ENCODE results near the gene PAX3.

GRCh38 chr2:222178450-222178849 lies 120.3 kb downstream of the PAX3 start:
- TF ChIP-seq CTCF (IDR thresholded peaks at IDR 0.05) (no peak), POLR2A (IDR thresholded peaks at IDR 0.05) (no peak), EP300 (IDR thresholded peaks at IDR 0.05) (no peak), POLR2AphosphoS5 (IDR thresholded peaks at IDR 0.05) (no peak)

Measured in upper lobe of left lung (tissue), 4 donors.